OCI-LY1 (cell line): ENCODE results near the gene TRPM4.

Experiments used
- CTCF ChIP-seq: fragments of 200-600 bp; sonication (generic), shearing (Covaris generic); IDR thresholded peaks from 2 replicates; pipeline ENCODE4 v1.5.1; 2017; ENCODE audit warnings: mild to moderate bottlenecking, antibody characterized with exemption, low read length, moderate library complexity, mixed read lengths
- EZH2 ChIP-seq: fragments of 200-600 bp; sonication (generic), shearing (Covaris generic); IDR thresholded peaks from 2 replicates; pipeline ENCODE4 v1.8.0; 2017; ENCODE audit warnings: borderline replicate concordance, mixed run types, mild to moderate bottlenecking, antibody characterized with exemption, low read length, moderate library complexity, mixed read lengths

GRCh38 chr19:49165111-49165750, 7.6 kb downstream of the TRPM4 start:
- no peak for TF ChIP-seq CTCF
- TF ChIP-seq EZH2: no peak
